T-helper 17 cell (primary cell): ENCODE data around the gene CYBA. TPM values are rescaled to one million over a fixed set of nuclear protein-coding genes. Genes with fewer than 3 reads are reported as not detected.

ENCODE experiments used
- ATAC-seq: fragments of 150-1000 bp; cut with Tn5 transposase; 2 replicates; pipeline ENCODE4 v1.10.0; 2021; ENCODE audit warnings: mild to moderate bottlenecking, moderate library complexity
- DNase-seq, 3 donors: peaks; one replicate each; pipeline versions ENCODE4 v3.0.0 to v3.0.0-alpha.2; 2020 to 2021
- H3K9me3 ChIP-seq: one replicate; pipeline ENCODE4 v1.7.0; 2013; ENCODE audit warnings: low read length, mild to moderate bottlenecking; ENCODE audit not compliant: control insufficient read depth, poor library complexity, severe bottlenecking
- H3K27ac Mint-ChIP-seq: one replicate; pipeline ENCODE4 v1.8.0; 2022; ENCODE audit warnings: mild to moderate bottlenecking, moderate library complexity, mixed read lengths
- H3K27me3 Mint-ChIP-seq: one replicate; pipeline ENCODE4 v1.8.0; 2022; ENCODE audit warnings: mixed read lengths
- H3K36me3 Mint-ChIP-seq: one replicate; pipeline ENCODE4 v1.8.0; 2022; ENCODE audit warnings: low read depth, mixed read lengths
- H3K4me1 Mint-ChIP-seq: one replicate; pipeline ENCODE4 v1.8.0; 2022; ENCODE audit warnings: mild to moderate bottlenecking, mixed read lengths
- H3K4me3 Mint-ChIP-seq: one replicate; pipeline ENCODE4 v1.8.0; 2022; ENCODE audit warnings: mild to moderate bottlenecking, moderate library complexity, mixed read lengths
- total RNA-seq, 4 donors: library from RNA in 2 of 4; stranded (reverse) in 2 of 4; gene quantifications; one replicate each; pipeline ENCODE4 v1.2.3 and lab custom pipeline; 2022 to 2026

Gene CYBA
- total RNA-seq = 100 to 1,000 TPM; 346 to 383 TPM
- total RNA-seq (lab: John Stamatoyannopoulos, UW) = 173 to 176 reads per million in 2 donors

GRCh38 chr16:88650749-88651275, at the start of gene CYBA:
Gene CYBA, minus strand, starts transcription at chr16:88651053. Its CDS starts 40 bp downstream, at chr16:88651013.
- Mint-ChIP-seq H3K4me1 (peaks cover 14% of the 10 kb centered on the region), H3K4me3 (peak within 1 kb of the TSS; percentile 92), H3K27me3 (no peaks in the 10 kb centered on the region), H3K27ac (peak within 1 kb of the TSS; percentile 89), H3K36me3 (peaks cover 3% of the 10 kb centered on the region)
- ATAC-seq (peak; percentile 88), DNase-seq (peak; percentile 74 to 78 (median 77))
- no peaks in the 10 kb centered on the region for H3K9me3 ChIP-seq

- Mint-ChIP-seq H3K36me3 (peaks cover 5% of the 10 kb centered on the region), H3K27me3 (no peaks in the 10 kb centered on the region), H3K4me1 (peaks cover 47% of the 10 kb centered on the region), H3K27ac (peak overlapping the region; percentile 98), H3K4me3 (peak overlapping the region; percentile 97)
- no peak for ATAC-seq
- DNase-seq = no peak
- H3K9me3 ChIP-seq = no peaks in the 10 kb centered on the region
These were observed 49.4 kb upstream of the CYBA start for GRCh38 chr16:88700322-88700635.

- peak overlapping the region; percentile 97 for H3K4me3 Mint-ChIP-seq
- peak overlapping the region; percentile 98 for H3K27ac Mint-ChIP-seq
- peaks cover 5% of the 10 kb centered on the region for H3K36me3 Mint-ChIP-seq
- H3K9me3 ChIP-seq = no peaks in the 10 kb centered on the region
- DNase-seq = no peak
- H3K4me1 Mint-ChIP-seq = peaks cover 43% of the 10 kb centered on the region
- H3K27me3 Mint-ChIP-seq = no peaks in the 10 kb centered on the region
- no peak for ATAC-seq
These were observed 48.3 kb upstream of the CYBA start for GRCh38 chr16:88699180-88699579.

GRCh38 chr16:88698646-88699045, 47.8 kb upstream of the CYBA start:
- Mint-ChIP-seq H3K4me3 (peak overlapping the region; percentile 74), H3K4me1 (peaks cover 39% of the 10 kb centered on the region), H3K36me3 (peaks cover 5% of the 10 kb centered on the region), H3K27me3 (no peaks in the 10 kb centered on the region), H3K27ac (no peak overlapping the region)
- no peaks in the 10 kb centered on the region for H3K9me3 ChIP-seq
- DNase-seq (no peak), ATAC-seq (no peak)

- ATAC-seq (no peak), DNase-seq (no peak)
- H3K4me3 Mint-ChIP-seq = peak overlapping the region; percentile 74
- peaks cover 5% of the 10 kb centered on the region for H3K36me3 Mint-ChIP-seq
- peak overlapping the region; percentile 86 for H3K27ac Mint-ChIP-seq
- peaks cover 36% of the 10 kb centered on the region for H3K4me1 Mint-ChIP-seq
- H3K27me3 Mint-ChIP-seq = no peaks in the 10 kb centered on the region
- H3K9me3 ChIP-seq = no peaks in the 10 kb centered on the region
These were observed 47.2 kb upstream of the CYBA start for GRCh38 chr16:88697831-88698615.

GRCh38 chr16:88697116-88697830, 46.4 kb upstream of the CYBA start:
- H3K36me3 Mint-ChIP-seq = peaks cover 2% of the 10 kb centered on the region
- DNase-seq = no peak
- no peaks in the 10 kb centered on the region for H3K9me3 ChIP-seq
- no peak for ATAC-seq
- H3K4me1 Mint-ChIP-seq = peaks cover 37% of the 10 kb centered on the region
- peak overlapping the region; percentile 86 for H3K27ac Mint-ChIP-seq
- H3K4me3 Mint-ChIP-seq = peak overlapping the region; percentile 74
- no peaks in the 10 kb centered on the region for H3K27me3 Mint-ChIP-seq

- Mint-ChIP-seq H3K4me3 (no peak overlapping the region), H3K27ac (no peak overlapping the region), H3K4me1 (peaks cover 36% of the 10 kb centered on the region), H3K36me3 (peaks cover 2% of the 10 kb centered on the region), H3K27me3 (no peaks in the 10 kb centered on the region)
- ATAC-seq = no peak
- no peak for DNase-seq
- H3K9me3 ChIP-seq = no peaks in the 10 kb centered on the region
These were observed 45.6 kb upstream of the CYBA start for GRCh38 chr16:88696441-88696840.

GRCh38 chr16:88695753-88696152, 44.9 kb upstream of the CYBA start:
- DNase-seq = no peak
- Mint-ChIP-seq H3K27ac (no peak overlapping the region), H3K36me3 (no peaks in the 10 kb centered on the region), H3K4me3 (no peak overlapping the region), H3K27me3 (no peaks in the 10 kb centered on the region), H3K4me1 (peaks cover 35% of the 10 kb centered on the region)
- no peak for ATAC-seq
- H3K9me3 ChIP-seq = no peaks in the 10 kb centered on the region

GRCh38 chr16:88695218-88695617, 44.4 kb upstream of the CYBA start:
- no peaks in the 10 kb centered on the region for H3K9me3 ChIP-seq
- no peaks in the 10 kb centered on the region for H3K27me3 Mint-ChIP-seq
- DNase-seq (no peak), ATAC-seq (no peak)
- H3K4me1 Mint-ChIP-seq = peaks cover 38% of the 10 kb centered on the region
- no peak overlapping the region for H3K27ac Mint-ChIP-seq
- H3K36me3 Mint-ChIP-seq = no peaks in the 10 kb centered on the region
- no peak overlapping the region for H3K4me3 Mint-ChIP-seq

- Mint-ChIP-seq H3K27ac (no peak overlapping the region), H3K4me3 (peak overlapping the region; percentile 52), H3K27me3 (no peaks in the 10 kb centered on the region), H3K36me3 (no peaks in the 10 kb centered on the region), H3K4me1 (peaks cover 32% of the 10 kb centered on the region)
- DNase-seq (no peak), ATAC-seq (no peak)
- no peaks in the 10 kb centered on the region for H3K9me3 ChIP-seq
These were observed 43.6 kb upstream of the CYBA start for GRCh38 chr16:88694221-88695087.

- Mint-ChIP-seq H3K4me1 (peaks cover 39% of the 10 kb centered on the region), H3K36me3 (no peaks in the 10 kb centered on the region), H3K27me3 (no peaks in the 10 kb centered on the region), H3K27ac (peak overlapping the region; percentile 93), H3K4me3 (peak overlapping the region; percentile 75)
- DNase-seq (no peak), ATAC-seq (peak; percentile 15)
- H3K9me3 ChIP-seq = no peaks in the 10 kb centered on the region
These were observed 42.7 kb upstream of the CYBA start for GRCh38 chr16:88693420-88694177.

GRCh38 chr16:88692861-88693260, 42.0 kb upstream of the CYBA start:
- Mint-ChIP-seq H3K4me1 (peaks cover 38% of the 10 kb centered on the region), H3K27me3 (no peaks in the 10 kb centered on the region), H3K36me3 (no peaks in the 10 kb centered on the region), H3K4me3 (peak overlapping the region; percentile 75), H3K27ac (peak overlapping the region; percentile 93)
- DNase-seq = no peak
- ATAC-seq = peak; percentile 49
- no peaks in the 10 kb centered on the region for H3K9me3 ChIP-seq
